Caco-2 (cell line): Measurements from ENCODE around the gene PRKAR1B. TPM values are rescaled to one million over a fixed set of nuclear protein-coding genes. Genes with fewer than 3 reads are reported as not detected.

Source experiments
- BruUV-seq: library from RNA; stranded (reverse); fragments of 400-500 nt; replicated peaks from 2 replicates; lab custom pipeline; 2021; lab: Mats Ljungman, UMichigan
- CTCF ChIA-PET: fragments of 300-600 bp; sonication (Branson Sonifier 250); formaldehyde crosslinking; loops from one replicate; lab custom pipeline; 2022; ENCODE audit warnings: antibody characterized with exemption; lab: Charles Lee
- POLR2A ChIA-PET: fragments of 300-600 bp; sonication (Branson Sonifier 250); formaldehyde crosslinking; loops from one replicate; lab custom pipeline; 2022; ENCODE audit warnings: antibody characterized with exemption; lab: Charles Lee
- DNase-seq, 2 experiments: peaks; one replicate each; pipeline versions ENCODE4 v3.0.0 to v3.0.0-alpha.2; 2020 to 2022
- H3K27me3 ChIP-seq: replicated peaks from 2 replicates; pipeline ENCODE4 v1.6.0; 2011; ENCODE audit warnings: low read length; ENCODE audit not compliant: control insufficient read depth, insufficient read depth
- H3K36me3 ChIP-seq: 2 replicates; pipeline ENCODE4 v1.5.1; 2011; ENCODE audit warnings: low read length; ENCODE audit not compliant: control insufficient read depth, insufficient read depth
- H3K4me1 ChIP-seq: fragments of 250-450 bp; sonication (Bioruptor Pico); 2 replicates; pipeline ENCODE4 v1.5.1; 2020; ENCODE audit warnings: mild to moderate bottlenecking
- H3K4me3 ChIP-seq: 2 replicates; pipeline ENCODE4 v1.5.1; 2011; ENCODE audit warnings: low read depth, mild to moderate bottlenecking, control low read depth, low read length
- H3K9me3 ChIP-seq: fragments of 250-450 bp; sonication (Bioruptor Pico); 2 replicates; pipeline ENCODE4 v1.5.1; 2020; ENCODE audit warnings: mild to moderate bottlenecking, moderate library complexity
- H3K27ac Mint-ChIP-seq: one replicate; pipeline ENCODE4 v1.8.0; 2022; ENCODE audit warnings: mixed read lengths; ENCODE audit not compliant: unreplicated experiment
- H3K27me3 Mint-ChIP-seq: one replicate; pipeline ENCODE4 v1.8.0; 2022; ENCODE audit warnings: mixed read lengths; ENCODE audit not compliant: insufficient read depth, unreplicated experiment
- H3K36me3 Mint-ChIP-seq: one replicate; pipeline ENCODE4 v1.8.0; 2022; ENCODE audit warnings: mild to moderate bottlenecking, mixed read lengths; ENCODE audit not compliant: insufficient read depth, unreplicated experiment
- H3K4me1 Mint-ChIP-seq: one replicate; pipeline ENCODE4 v1.8.0; 2022; ENCODE audit warnings: low read depth, mixed read lengths; ENCODE audit not compliant: unreplicated experiment
- H3K4me3 Mint-ChIP-seq: one replicate; pipeline ENCODE4 v1.8.0; 2022; ENCODE audit warnings: mild to moderate bottlenecking, moderate library complexity, mixed read lengths; ENCODE audit not compliant: unreplicated experiment
- H3K9me3 Mint-ChIP-seq: one replicate; pipeline ENCODE4 v1.8.0; 2022; ENCODE audit warnings: mixed read lengths; ENCODE audit not compliant: unreplicated experiment
- CTCF ChIP-seq, 2 experiments: fragments of 200-600 bp in 1 of 2; IDR thresholded peaks; 1 replicate in 1 of 2; 2 replicates in 1 of 2; pipeline versions ENCODE4 v1.5.1 to v1.8.0; 2011 to 2022; ENCODE audit warnings: antibody characterized with exemption in 1 of 2, control low read depth in 1 of 2, inconsistent platforms in 1 of 2, low read depth in 1 of 2, low read length in 1 of 2, mild to moderate bottlenecking in 1 of 2, moderate library complexity in 1 of 2; ENCODE audit not compliant: insufficient read depth in 1 of 2, severe bottlenecking in 1 of 2, unreplicated experiment in 1 of 2
- intact Hi-C: fragments of 100-400 bp; cut with micrococcal nuclease; formaldehyde crosslinking; loops from one replicate; pipeline ENCODE4 v1.10.0; 2022; ENCODE audit not compliant: unreplicated experiment
- total RNA-seq: library from RNA; stranded (reverse); gene quantifications from 2 replicates; pipeline ENCODE4 v1.2.3, GENCODE V29; 2022

PRKAR1B gene
- total RNA-seq, 1 experiment from 2014 or later = 56.6 TPM

DNA sequence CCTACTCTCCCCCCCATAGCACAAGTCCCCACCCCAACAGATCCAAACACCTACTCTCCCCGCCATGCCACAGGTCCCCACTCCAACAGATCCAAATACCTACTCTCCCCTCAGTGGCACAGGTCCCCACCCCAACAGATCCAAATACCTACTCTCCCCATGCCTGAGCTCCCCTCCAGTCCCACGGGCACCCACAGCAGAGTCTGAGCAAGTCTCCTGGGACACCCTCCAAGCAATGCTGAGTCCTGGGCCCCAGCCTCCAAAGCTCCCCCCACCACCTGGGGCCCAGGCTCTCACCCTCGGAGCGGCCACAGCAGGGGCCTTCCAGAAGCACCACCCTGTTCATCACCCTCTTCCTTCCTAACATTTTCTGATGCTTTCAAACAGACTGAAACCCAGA is 64.5 kb downstream of the PRKAR1B start:
- Histone ChIP-seq H3K4me1 (no peaks in the 10 kb centered on the region), H3K36me3 (no peaks in the 10 kb centered on the region; the same call in 1 of the 2 replicates), H3K4me3 (no peak overlapping the region), H3K9me3 (no peaks in the 10 kb centered on the region; the same call in 1 of the 2 replicates), H3K27me3 (no peaks in the 10 kb centered on the region)
- H3K36me3 Mint-ChIP-seq = no peaks in the 10 kb centered on the region
- no peak for DNase-seq
- no peak for TF ChIP-seq CTCF (IDR thresholded peaks at IDR 0.05; ENCODE audit: insufficient read depth in 1 of 2, low read depth in 1 of 2, low read length in 1 of 2, severe bottlenecking in 1 of 2, unreplicated experiment in 1 of 2)
- POLR2A ChIA-PET = no interaction called here
- no peak overlapping the region for H3K27ac Mint-ChIP-seq
- H3K9me3 Mint-ChIP-seq = no peaks in the 10 kb centered on the region
- BruUV-seq = no TSS peak
- no peaks in the 10 kb centered on the region for H3K27me3 Mint-ChIP-seq
- H3K4me3 Mint-ChIP-seq = no peak overlapping the region
- CTCF ChIA-PET = no interaction called here
- intact Hi-C loops = no loop called here
- no peaks in the 10 kb centered on the region for H3K4me1 Mint-ChIP-seq

- H3K9me3 Mint-ChIP-seq = no peaks in the 10 kb centered on the region
- Histone ChIP-seq H3K9me3 (peaks cover 8% of the 10 kb centered on the region), H3K4me1 (no peaks in the 10 kb centered on the region), H3K27me3 (no peaks in the 10 kb centered on the region), H3K4me3 (no peak overlapping the region), H3K36me3 (no peaks in the 10 kb centered on the region)
- ChIA-PET CTCF (no interaction called here), POLR2A (no interaction called here)
- H3K4me1 Mint-ChIP-seq = no peaks in the 10 kb centered on the region
- no peak overlapping the region for H3K4me3 Mint-ChIP-seq
- H3K27me3 Mint-ChIP-seq = no peaks in the 10 kb centered on the region
- DNase-seq = no peak
- H3K36me3 Mint-ChIP-seq = no peaks in the 10 kb centered on the region
- no peak for TF ChIP-seq CTCF (IDR thresholded peaks at IDR 0.05; ENCODE audit: insufficient read depth in 1 of 2, low read depth in 1 of 2, low read length in 1 of 2, severe bottlenecking in 1 of 2, unreplicated experiment in 1 of 2)
- no TSS peak for BruUV-seq
- intact Hi-C loops = no loop called here
- no peak overlapping the region for H3K27ac Mint-ChIP-seq
Observed at GRCh38 chr7:659996-660395, 67.1 kb downstream of the PRKAR1B start.

DNA sequence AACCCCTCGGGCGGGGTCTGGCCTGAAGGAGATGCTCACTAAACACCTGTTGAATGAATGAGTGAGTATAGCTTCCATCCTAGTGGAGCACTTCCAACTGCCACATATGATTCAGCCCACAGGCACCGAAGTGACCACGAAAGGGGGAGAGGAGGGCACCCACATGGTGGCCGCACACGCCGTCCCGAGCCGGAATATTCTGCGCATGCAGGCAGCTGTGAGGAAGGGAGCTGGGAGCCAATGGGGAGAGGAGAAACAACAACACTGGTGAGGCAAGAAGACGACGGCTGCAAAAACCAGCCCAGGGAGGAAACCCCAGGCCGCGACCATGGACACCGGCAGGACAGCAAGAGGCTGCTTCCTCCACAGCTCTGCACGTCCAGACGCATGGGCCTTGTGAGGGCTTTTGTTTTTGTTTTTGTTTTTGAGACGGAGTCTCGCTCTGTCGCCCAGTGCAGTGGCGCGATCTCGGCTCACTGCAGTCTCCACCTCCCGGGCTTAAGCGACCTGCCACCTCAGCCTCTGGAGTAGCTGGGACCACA is 67.7 kb downstream of the PRKAR1B start:
- H3K27me3 ChIP-seq = no peaks in the 10 kb centered on the region
- BruUV-seq = no TSS peak
- intact Hi-C loops = no loop called here
- peaks cover 11% of the 10 kb centered on the region for H3K9me3 ChIP-seq
- Mint-ChIP-seq H3K9me3 (no peaks in the 10 kb centered on the region), H3K36me3 (no peaks in the 10 kb centered on the region), H3K27ac (no peak overlapping the region), H3K27me3 (no peaks in the 10 kb centered on the region), H3K4me1 (no peaks in the 10 kb centered on the region), H3K4me3 (no peak overlapping the region)
- CTCF ChIA-PET = no interaction called here
- H3K4me3 ChIP-seq = no peak overlapping the region
- H3K4me1 ChIP-seq = no peaks in the 10 kb centered on the region
- no peaks in the 10 kb centered on the region for H3K36me3 ChIP-seq
- POLR2A ChIA-PET = no interaction called here
- TF ChIP-seq CTCF (IDR thresholded peaks at IDR 0.05; ENCODE audit: insufficient read depth in 1 of 2, low read depth in 1 of 2, low read length in 1 of 2, severe bottlenecking in 1 of 2, unreplicated experiment in 1 of 2) = no peak
- no peak for DNase-seq
